ENCODE measurements around the gene ANKRD28.

Gene ANKRD28

DNA sequence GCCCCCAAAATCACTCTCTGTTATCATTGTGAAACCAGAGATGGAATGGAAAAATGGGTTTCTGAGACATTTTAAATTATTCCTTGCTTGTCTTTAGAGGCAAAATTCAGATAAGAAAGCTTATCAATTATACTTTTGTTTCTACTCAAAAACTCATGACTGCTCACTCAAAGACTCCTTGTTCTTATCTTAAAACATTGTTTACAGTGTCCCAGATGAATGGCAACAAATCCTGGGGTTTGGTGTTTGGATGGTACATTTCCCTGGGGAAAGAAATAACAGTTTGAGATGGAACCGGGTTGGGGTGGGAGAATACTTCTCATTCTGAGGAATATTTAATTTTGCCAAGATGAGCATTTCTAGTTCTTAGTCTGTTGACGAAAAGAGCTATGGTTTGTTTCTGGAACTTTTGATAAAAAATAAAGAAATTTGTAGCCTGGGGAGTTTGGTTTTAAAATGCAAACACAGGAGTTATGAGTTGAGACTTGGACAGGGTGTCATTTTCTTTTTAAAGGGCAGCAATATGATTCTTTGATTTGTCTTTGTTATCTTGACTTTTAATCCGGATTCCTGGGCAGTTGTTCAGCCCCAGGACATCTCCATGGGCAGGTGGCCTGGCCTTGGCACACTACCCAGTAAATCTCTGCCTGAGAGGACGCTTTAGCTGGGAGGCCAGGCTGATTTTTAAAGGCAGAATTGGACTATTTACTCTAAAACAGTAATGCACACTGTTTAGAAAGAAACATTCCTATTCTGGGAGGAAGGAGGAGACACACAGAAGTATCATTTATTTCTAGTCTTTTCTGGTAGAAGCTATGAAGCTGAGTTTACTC lies 163.8 kb downstream of the ANKRD28 start:
- peak overlapping the region; percentile 84 for H3K27ac ChIP-seq
- TF ChIP-seq CTCF (conservative IDR thresholded peaks at IDR 0.05) = no peak

GRCh38 chr3:15633159-15633558 lies 164.6 kb downstream of the ANKRD28 start:
- H3K27ac ChIP-seq = peak overlapping the region; percentile 84
- TF ChIP-seq CTCF (conservative IDR thresholded peaks at IDR 0.05) = no peak

GRCh38 chr3:15632212-15632580 lies 165.6 kb downstream of the ANKRD28 start:
- no peak for TF ChIP-seq CTCF (conservative IDR thresholded peaks at IDR 0.05)
- H3K27ac ChIP-seq = peak overlapping the region; percentile 84

DNA sequence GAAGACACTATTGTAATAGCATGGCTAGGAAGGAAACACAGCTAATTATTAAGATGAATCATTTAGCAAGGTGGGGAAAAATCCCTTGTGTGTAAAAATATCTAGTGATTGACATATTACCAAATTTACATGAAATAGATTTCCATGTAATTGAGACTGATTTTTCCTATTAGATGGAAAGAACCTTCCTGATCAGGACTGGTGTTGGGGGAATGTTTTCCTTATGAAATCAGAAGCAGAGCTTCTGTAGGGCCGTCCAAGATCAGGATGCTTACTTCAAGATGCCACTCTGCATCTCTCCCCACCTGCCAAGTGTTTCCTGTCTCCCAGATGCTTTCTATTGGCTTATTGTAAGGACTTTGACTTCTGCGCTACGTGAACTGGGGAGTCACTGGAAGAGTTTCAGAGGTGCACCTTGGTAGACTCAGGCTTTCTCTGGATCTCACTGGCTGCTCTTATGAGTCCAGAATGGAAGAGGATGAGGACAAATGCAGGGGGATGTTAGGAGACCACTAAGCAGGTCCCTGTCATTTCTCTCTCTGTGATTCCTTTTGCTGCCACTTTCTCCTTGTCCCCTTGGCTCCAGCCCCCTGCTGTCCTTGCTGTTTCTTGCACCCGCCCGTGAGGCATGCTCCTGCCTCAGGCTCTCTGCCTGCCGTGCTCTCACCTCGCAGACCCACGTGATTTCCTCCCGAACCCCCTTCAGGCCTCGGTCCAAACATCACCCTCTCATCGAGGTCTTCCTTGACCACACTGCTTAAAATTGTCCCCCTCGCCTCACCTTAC lies 166.2 kb downstream of the ANKRD28 start:
- peak overlapping the region; percentile 84 for H3K27ac ChIP-seq
- no peak for TF ChIP-seq CTCF (conservative IDR thresholded peaks at IDR 0.05)

DNA sequence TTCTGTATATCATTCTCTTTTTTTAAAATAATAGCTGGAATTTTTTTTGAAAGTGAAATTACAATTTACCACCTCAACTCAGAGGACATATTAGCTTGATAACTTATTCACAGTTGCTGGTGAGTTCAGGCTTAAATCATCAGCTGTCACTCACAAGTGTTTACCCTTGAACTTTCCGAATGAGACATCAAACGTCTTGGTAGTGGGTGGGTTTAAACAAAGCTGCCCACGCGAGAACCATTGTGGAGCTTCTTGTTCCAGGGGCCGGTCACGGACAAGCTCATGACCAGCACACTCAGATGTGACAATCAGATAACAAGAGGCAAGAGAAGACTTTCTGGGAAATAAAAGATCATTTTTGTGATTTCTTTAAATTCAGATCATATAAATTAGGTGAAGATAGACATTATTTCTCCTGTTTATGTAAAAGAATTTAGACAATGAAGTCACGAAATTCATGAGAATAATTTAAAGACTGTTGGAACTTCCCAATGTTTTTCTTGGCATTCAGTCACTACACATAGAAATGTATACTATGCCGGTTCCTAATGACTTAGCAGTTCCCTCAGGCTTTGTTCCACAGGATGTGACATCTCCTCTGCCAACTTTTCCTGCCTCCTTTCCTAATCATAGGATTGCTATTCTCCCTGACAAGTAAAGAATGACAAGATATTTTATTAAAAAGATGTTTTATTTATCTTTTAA lies 167.0 kb downstream of the ANKRD28 start:
- no peak for TF ChIP-seq CTCF (conservative IDR thresholded peaks at IDR 0.05)

DNA sequence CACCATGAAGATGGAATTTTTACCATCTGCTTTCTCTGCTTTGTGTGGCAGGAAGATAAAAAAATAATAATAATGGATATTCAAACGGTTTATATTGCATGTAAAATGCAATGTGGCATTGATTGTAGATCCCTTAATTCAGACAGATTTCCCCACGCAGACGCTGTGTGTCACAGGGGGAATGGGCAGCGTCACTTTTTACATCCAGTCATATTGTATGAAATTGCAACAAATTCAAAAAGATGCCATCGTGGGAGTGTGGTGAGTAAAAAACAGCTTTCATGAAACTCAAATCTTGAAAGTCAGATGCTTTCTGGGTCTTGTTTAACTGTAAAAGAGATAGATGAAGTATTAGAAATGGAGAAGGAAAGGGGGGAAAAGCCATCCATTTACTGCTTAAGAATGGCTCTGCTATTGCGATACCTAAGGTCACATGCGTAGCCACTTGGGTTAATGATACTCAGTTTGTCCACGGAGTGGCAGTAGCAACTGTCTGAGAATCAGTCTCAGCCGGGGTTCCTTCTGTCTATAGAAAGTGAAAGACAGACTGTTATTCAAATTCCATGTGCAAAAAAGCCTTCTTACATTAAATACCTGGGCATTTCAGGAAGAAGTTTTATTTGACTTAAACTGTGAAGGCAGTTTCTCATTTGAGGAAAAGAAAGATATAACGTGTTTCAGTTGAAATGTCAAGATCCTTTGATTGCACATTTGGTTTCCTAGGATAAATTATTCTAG lies 167.8 kb downstream of the ANKRD28 start:
- peak; percentile 90 for TF ChIP-seq CTCF (conservative IDR thresholded peaks at IDR 0.05)
- peak overlapping the region; percentile 84 for H3K27ac ChIP-seq

More for the DNA sequence above, 167.0 kb downstream of the ANKRD28 start:
- peak overlapping the region; percentile 84 for H3K27ac ChIP-seq

All from VCaP (cell line).